DMS 273 treated with DMSO at 0.1 percent for 48 hours (cell line): Measurements from ENCODE around the gene NSL1.

ENCODE experiments used
- DNase-seq: peaks from one replicate; lab custom pipeline; 2025; lab: John Stamatoyannopoulos, UW

NSL1 gene

DNA sequence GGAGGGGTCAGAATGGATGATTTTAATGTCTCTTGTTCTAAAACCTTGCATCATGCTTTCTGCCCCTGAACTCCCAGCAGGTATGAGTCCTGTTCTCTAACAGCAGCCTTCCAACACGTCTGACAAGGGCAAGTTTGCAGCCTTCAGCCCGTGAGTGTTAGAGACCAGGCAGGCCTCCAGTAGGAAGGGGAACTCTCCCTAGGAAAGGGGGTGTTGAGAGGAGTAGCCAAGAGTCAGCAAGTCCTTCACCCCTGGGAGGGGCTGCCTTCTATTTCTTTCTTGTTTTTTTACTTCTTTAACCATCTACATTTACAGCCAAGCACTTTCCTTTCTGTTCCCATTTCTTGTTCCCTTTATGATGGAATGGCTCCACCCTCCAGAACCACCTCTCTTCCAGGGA lies 106.1 kb downstream of the NSL1 start:
- no peak for DNase-seq

DNA sequence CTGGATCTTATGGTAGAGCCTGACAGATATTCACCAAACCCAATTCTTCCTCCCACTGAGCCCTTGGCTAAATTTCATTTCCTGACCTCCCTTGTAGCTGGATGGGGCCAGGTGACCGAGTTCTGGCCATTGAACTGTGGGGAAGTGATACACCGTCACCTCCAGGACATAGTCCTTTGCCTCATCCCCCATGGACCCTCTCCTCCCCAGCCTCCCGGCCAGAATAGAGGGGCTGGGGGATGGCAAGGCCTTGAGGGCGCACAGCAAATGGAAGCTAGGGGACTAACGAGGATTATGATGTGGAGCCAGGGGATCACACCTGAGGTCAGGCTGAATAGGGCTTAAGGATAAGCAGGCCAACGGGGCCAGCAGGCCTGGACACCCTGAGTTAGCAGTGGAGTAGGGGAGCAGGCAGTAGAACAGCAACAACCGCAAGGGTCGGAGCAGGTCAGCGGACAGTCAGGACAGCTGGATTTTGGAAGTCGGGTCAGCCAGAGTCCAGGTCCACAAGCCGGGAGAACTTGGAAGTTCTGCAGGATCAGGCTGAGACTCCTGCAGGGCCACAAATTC lies 107.0 kb downstream of the NSL1 start:
- no peak for DNase-seq

DNA sequence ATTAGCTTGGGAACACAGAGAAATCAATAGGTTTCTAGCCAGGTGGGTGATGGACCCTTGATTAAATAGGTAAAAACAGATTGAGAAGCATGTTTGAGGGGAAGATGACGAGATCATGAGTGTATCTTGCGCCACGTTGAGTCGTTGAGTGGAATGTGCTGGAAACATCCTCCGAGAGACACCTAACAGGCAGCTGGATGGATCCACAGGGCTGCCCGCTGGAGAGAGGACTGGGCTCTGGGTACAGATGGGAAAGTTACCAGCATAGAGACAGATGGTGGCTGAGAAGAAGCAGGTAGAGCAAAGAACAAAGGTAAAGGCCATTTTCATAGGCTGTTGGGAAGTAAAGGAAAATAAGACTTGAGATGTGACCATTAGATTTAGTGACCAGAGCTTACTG lies 107.5 kb downstream of the NSL1 start:
- DNase-seq, result no peak

- no peak for DNase-seq
Measured at GRCh38 chr1:212683357-212683722, 108.2 kb downstream of the NSL1 start.

DNA sequence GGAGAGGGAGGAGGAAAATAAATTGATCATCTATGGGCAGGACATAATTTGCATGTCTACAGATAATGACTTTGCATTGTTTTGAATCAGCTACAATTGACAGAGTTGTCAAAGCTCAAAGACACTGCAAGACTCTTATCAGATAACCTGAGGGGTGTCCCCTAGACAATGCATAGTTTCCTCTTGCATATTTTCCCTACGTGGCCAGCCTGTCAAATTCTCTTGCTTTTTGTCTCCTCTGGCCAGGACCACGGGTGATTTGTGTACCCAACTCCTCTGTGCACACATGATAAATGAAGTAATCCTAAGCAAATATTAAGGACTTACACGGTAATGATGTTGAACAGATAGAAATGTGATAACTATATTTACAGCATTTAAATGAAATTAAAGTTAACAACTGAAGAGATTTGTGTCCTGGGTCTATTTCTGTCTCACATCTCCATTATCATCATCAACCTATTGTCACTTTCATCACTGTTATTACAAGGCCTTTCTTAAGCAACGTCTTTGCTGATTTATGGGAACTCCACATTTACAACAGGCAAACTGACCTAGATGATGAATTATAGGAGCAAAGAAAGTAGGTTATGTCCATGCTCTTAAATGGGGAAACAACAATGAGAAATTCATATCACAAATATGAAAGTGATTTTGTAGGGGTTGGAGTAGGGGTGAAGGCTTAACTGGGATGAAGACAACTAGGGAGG lies 110.7 kb downstream of the NSL1 start:
- DNase-seq, result no peak

GRCh38 chr1:212678456-212679410 lies 112.8 kb downstream of the NSL1 start:
- no peak for DNase-seq

DNA sequence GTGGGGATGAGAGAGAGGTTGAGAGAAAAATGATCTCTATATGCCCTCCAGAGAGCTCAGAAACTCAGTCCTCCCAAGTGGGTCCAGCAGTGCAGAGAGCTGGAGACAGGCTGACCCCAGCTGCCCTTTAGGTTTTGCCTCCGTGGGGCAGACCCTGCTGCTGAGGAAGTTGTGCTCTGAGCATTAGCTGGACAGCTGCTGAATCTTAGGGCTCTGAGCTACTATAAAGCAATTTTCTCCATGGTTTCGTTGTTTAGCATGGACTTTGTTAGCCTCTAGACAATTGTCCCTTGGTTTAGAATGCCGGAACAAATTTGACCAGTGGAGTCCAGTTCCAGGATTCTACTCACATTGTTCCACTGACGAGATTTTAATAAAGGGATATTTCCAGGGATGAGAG lies 114.0 kb downstream of the NSL1 start:
- DNase-seq, result no peak

GRCh38 chr1:212677136-212677535 lies 114.4 kb downstream of the NSL1 start:
- no peak for DNase-seq
